ENCODE results near the gene FBRSL1. TPM values are rescaled to one million over a fixed set of nuclear protein-coding genes. Genes with fewer than 3 reads are reported as not detected.

The FBRSL1 gene
- total and polyA plus RNA-seq, 2 of the 8 experiments (the other 6 are each of a cell fraction or from before 2014, with no cell fraction given) = 18.4 to 109 TPM

GRCh38 chr12:132517013-132517739 lies 27.2 kb downstream of the FBRSL1 start:
- FAIRE-seq (no peak), DNase-seq (ENCODE audit: low read depth in 1 of 2, low spot score in 2 of 2) (no peak)
- no peak for TF ChIP-seq SIX5 (IDR thresholded peaks at IDR 0.05; ENCODE audit: low read depth, low read length)
- TF ChIP-seq SIN3A (conservative IDR thresholded peaks at IDR 0.05 in 1 of 2, IDR thresholded peaks at IDR 0.05 in 1 of 2; ENCODE audit: low read depth in 1 of 2, low read length in 2 of 2) = no peak
- TF ChIP-seq HDAC2 (IDR thresholded peaks at IDR 0.05; ENCODE audit: borderline replicate concordance in 1 of 2, low read depth in 2 of 2, low read length in 2 of 2) = no peak
- TF ChIP-seq RFX5 (IDR thresholded peaks at IDR 0.05; ENCODE audit: borderline replicate concordance, low read depth, low read length) = no peak
- no peak for TF ChIP-seq CREB1 (IDR thresholded peaks at IDR 0.05)
- no peak for TF ChIP-seq RBBP5 (IDR thresholded peaks at IDR 0.05; ENCODE audit: borderline replicate concordance, low read depth, low read length)

More at GRCh38 chr12:132517013-132517739, 27.2 kb downstream of the FBRSL1 start:
- Histone ChIP-seq H3K9ac (replicated peaks in 1 of 4; ENCODE audit: extremely low read depth in 1 of 4, low read depth in 3 of 4, low read length in 3 of 4) (no peak overlapping the region), H3K23ac (ENCODE audit: insufficient read length) (no peak overlapping the region), H4K8ac (ENCODE audit: extremely low read depth, insufficient read depth, low read length) (peak overlapping the region; percentile 21; the same call in 1 of the 2 replicates), H3K4me3 (ENCODE audit: extremely low read depth in 1 of 4, insufficient read depth in 2 of 4, low read depth in 3 of 4, low read length in 4 of 4) (no peak overlapping the region), H2BK12ac (ENCODE audit: low read depth, low read length) (no peak overlapping the region), H2AK5ac (ENCODE audit: low read depth, low read length) (no peak overlapping the region), H3K4me2 (ENCODE audit: insufficient read depth in 1 of 2, low read depth in 2 of 2, low read length in 2 of 2) (no peak overlapping the region), H4K5ac (ENCODE audit: insufficient read length, low read depth, low read length) (no peak overlapping the region), H4K91ac (replicated peaks; ENCODE audit: insufficient read length, low read length) (no peak overlapping the region), H2BK5ac (ENCODE audit: low read depth, low read length) (no peak overlapping the region), H3K9me3 (ENCODE audit: insufficient read depth in 2 of 2, low read depth in 1 of 2, low read length in 1 of 2) (peaks cover 10 to 15% of the 10 kb centered on the region in 2 experiments), H3K56ac (replicated peaks; ENCODE audit: insufficient read length, low read depth, low read length) (no peak overlapping the region), H3K36me3 (ENCODE audit: control insufficient read depth in 2 of 4, insufficient read depth in 4 of 4, low read length in 3 of 4) (no peaks in the 10 kb centered on the region), H4K20me1 (replicated peaks in 1 of 2; ENCODE audit: control insufficient read depth in 1 of 2, insufficient read depth in 2 of 2, low read length in 2 of 2) (peaks cover 8 to 23% of the 10 kb centered on the region in 2 experiments), H3K4me1 (replicated peaks in 1 of 4; ENCODE audit: control insufficient read depth in 3 of 4, insufficient read depth in 4 of 4, low read length in 3 of 4) (no peaks in the 10 kb centered on the region; a peak in 1 of 7 replicates), H2BK15ac (ENCODE audit: low read length) (no peak overlapping the region), H2AFZ (ENCODE audit: low read length) (no peak overlapping the region), H3K79me1 (ENCODE audit: low read depth, low read length) (peaks cover 4% of the 10 kb centered on the region; the same call in 1 of the 2 replicates), H3K4ac (replicated peaks; ENCODE audit: insufficient read length, low read depth, low read length) (no peak overlapping the region), H2BK20ac (ENCODE audit: low read length) (no peak overlapping the region), H3K79me2 (ENCODE audit: control insufficient read depth in 1 of 2, insufficient read depth in 2 of 2, low read length in 2 of 2) (no peaks in the 10 kb centered on the region), H3K27me3 (replicated peaks in 1 of 4; ENCODE audit: control insufficient read depth in 3 of 4, extremely low read depth in 1 of 4, insufficient read depth in 3 of 4, low read length in 3 of 4) (peaks cover 0 to 36% (median 24%) of the 10 kb centered on the region in 4 experiments; a peak in 6 of 7 replicates), H3K23me2 (ENCODE audit: low read depth, low read length) (peaks cover 8% of the 10 kb centered on the region), H3K27ac (ENCODE audit: low read depth, low read length) (no peak overlapping the region), H3K14ac (ENCODE audit: insufficient read length) (no peak overlapping the region), H3K18ac (ENCODE audit: extremely low read depth, low read length) (no peak overlapping the region), H2BK120ac (replicated peaks; ENCODE audit: low read depth, low read length) (no peak overlapping the region)
- ChIA-PET CTCF (ENCODE audit: partially characterized antibody) (interaction anchor here (0.6 to 1.9 kb wide), 11 partner anchors 8 to 279 kb away, joined by 3 to 7 read pairs (median 3); no protein-coding TSS in a partner anchor), POLR2A (ENCODE audit: partially characterized antibody) (no interaction called here)
- WGBS, 2 experiments (ENCODE audit: extremely low coverage in 1 of 2, insufficient coverage in 1 of 2, insufficient read length in 1 of 2, insufficient replicate concordance in 2 of 2, low coverage in 1 of 2, low lambda C conversion rate in 2 of 2, missing lambda C conversion rate in 1 of 2) = 84% methylated on average over 12 of the region's 19 CpGs; no CpG with 5 or more reads in 1 of the 2 experiments
